Measurements from ENCODE around the gene BORCS8.
"Not testable (repeated sequence)": the region's sequence is repeated elsewhere in the genome, so short reads cannot be mapped to it uniquely, and the experiment has no call there.

Gene BORCS8

DNA sequence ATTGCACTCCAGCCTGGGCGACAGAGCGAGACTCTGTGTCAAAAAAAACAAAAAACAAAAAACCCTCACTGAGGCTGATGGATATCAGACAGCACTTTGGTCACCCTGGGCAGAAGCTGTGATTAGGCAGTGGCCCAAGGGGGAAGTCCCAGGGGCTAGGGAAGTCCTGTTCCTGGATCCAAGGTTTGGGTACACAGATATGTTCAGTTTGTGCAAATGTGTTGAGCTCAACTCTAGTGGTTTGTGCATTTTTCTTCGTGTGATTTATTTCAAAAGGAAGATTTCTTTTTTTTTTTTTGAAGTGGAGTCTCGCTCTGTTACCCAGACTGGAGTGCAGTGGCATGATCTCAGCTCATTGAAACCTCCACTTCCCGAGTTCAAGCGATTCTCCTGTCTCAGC is 34.1 kb downstream of the BORCS8 start:
- H3K36me3 ChIP-seq (ENCODE audit: insufficient read depth, insufficient read length, low read length) = no peaks in the 10 kb centered on the region
- no peak for TF ChIP-seq YY1 (IDR thresholded peaks at IDR 0.05; ENCODE audit: insufficient read depth, insufficient read length)
- TF ChIP-seq SUZ12 (IDR thresholded peaks at IDR 0.05; ENCODE audit: extremely low read depth, insufficient read depth, insufficient read length) = no peak
- no peak for TF ChIP-seq ZNF274 (IDR thresholded peaks at IDR 0.05; ENCODE audit: low read depth, low read length)
- peaks cover 4% of the 10 kb centered on the region for H3K4me1 ChIP-seq (ENCODE audit: insufficient read depth, insufficient read length)
- no peak overlapping the region for H3K4me3 ChIP-seq (ENCODE audit: insufficient read length, low read depth)
- H3K27me3 ChIP-seq (ENCODE audit: insufficient read depth, insufficient read length) = peaks cover 30% of the 10 kb centered on the region
- DNase-seq (ENCODE audit: low read depth, low spot score) = no peak
- peaks cover 7% of the 10 kb centered on the region for H3K9me3 ChIP-seq (ENCODE audit: insufficient read depth, low read length)
- no peak overlapping the region for H3K9ac ChIP-seq (ENCODE audit: insufficient read length, low read depth)

DNA sequence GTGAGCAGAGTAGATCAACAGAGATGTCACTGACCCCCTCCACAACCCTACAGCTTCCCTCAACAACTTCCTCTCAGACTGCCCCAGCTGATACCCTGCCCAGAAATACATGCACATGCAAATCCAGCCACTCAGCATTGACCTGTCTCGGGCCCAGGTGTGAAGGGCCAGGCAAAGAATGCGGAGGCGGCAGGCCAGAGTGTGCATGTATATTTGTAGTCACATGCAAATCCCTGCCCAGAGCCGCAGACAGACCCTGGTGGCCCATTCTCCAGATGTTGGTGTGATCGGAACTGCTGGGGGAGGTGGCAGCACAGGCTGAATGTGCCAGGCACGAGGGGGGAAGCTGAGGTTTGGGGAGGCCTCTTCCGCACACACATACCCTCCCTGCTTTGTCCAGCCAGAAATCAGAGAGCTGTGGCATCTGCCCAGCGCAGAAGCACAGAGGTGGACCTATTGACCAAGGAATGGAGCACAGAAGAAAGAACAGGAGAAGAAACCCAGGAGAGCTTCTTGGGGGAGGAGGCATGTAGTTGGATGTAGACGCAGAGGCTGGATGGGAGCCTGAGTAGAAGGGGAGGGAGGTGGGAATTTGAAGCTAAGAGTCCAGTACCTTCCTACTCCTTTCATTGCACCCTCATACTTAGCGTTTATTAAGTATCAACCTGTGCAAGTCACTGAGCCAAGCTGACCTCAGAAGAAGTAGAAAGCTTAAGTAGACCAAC is 36.3 kb downstream of the BORCS8 start:
- Histone ChIP-seq H3K9me3 (ENCODE audit: insufficient read depth, low read length) (peaks cover 7% of the 10 kb centered on the region), H3K27me3 (ENCODE audit: insufficient read depth, insufficient read length) (peaks cover 36% of the 10 kb centered on the region), H3K4me3 (ENCODE audit: insufficient read length, low read depth) (no peak overlapping the region), H3K36me3 (ENCODE audit: insufficient read depth, insufficient read length, low read length) (no peaks in the 10 kb centered on the region), H3K4me1 (ENCODE audit: insufficient read depth, insufficient read length) (peaks cover 5% of the 10 kb centered on the region), H3K9ac (ENCODE audit: insufficient read length, low read depth) (no peak overlapping the region)
- TF ChIP-seq SUZ12 (IDR thresholded peaks at IDR 0.05; ENCODE audit: extremely low read depth, insufficient read depth, insufficient read length) (no peak), YY1 (IDR thresholded peaks at IDR 0.05; ENCODE audit: insufficient read depth, insufficient read length) (no peak), ZNF274 (IDR thresholded peaks at IDR 0.05; ENCODE audit: low read depth, low read length) (no peak)
- DNase-seq (ENCODE audit: low read depth, low spot score) = no peak

DNA sequence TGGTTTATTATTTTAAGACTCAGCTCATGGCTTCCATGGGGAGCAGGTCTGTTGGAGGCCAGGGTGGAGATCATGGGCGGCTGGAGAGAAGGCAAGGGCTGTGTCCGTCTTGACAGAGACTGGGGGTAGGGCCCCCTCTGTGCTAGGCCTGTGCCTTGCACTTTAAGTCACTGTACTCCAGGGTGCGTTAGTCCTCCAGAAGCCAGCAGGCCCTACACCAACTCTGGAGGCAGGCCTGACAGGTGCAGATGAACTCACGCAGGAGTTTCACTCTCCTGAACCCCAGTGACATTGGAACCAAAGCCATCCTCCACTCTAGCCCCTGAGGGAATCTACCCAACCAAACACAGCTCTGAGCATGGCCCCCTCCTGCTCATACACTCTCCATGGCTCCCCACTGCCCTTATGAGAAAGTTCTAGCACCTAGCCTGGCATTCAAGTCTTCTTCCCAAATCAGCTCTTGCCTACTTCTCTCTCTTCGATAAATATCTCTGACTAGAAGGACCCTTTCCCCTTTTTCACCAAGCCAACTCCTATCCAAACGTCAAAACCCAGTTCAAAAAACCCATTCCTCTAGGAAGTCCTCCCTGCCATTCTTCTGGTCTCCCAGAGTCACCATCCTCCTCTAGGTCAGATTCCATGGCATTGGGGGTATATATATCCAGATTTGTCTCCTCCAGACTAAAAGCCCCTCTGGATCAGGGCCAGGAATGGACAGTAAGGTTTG is 37.0 kb downstream of the BORCS8 start:
- no peaks in the 10 kb centered on the region for H3K36me3 ChIP-seq (ENCODE audit: insufficient read depth, insufficient read length, low read length)
- H3K4me1 ChIP-seq (ENCODE audit: insufficient read depth, insufficient read length) = peaks cover 5% of the 10 kb centered on the region

DNA sequence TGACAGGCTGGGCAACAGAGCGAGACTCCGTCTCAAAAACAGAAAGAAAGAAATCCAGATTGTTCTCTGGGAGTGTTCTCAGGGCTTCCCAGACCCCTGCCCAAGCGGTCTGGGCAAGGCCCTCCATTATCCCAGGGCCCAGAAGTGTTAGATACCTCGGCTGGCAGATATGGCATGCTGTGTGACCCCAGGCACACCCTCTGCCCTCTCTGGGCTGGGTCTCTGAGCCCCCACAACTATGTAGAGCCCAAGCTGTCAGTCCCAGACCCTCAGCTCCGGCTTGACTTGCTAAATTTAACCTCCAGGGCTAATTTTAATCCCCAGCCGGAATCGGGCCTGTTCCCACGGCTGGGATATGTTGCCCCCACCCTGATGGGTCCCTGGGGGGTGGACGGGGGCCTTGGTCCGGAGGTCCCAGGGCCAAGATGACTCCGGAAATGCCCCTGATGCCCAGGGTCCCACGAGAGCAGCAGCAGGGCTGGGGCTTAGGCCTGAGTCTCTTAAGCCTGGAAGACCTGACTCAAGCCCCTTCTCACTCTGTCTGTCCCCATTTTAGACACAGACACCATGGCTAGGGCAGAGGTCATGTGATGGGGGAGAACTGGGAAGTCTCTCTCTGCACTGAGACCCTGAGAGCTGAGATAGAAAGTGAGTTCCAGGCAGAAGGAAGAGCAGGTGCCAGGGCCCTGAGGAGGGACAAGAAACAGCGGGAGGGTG is 39.1 kb downstream of the BORCS8 start:
- Histone ChIP-seq H3K9me3 (ENCODE audit: insufficient read depth, low read length) (peaks cover 7% of the 10 kb centered on the region), H3K4me1 (ENCODE audit: insufficient read depth, insufficient read length) (peaks cover 5% of the 10 kb centered on the region)

More for the DNA sequence above, 37.0 kb downstream of the BORCS8 start:
- Histone ChIP-seq H3K27me3 (ENCODE audit: insufficient read depth, insufficient read length) (peaks cover 36% of the 10 kb centered on the region), H3K4me3 (ENCODE audit: insufficient read length, low read depth) (no peak overlapping the region), H3K9me3 (ENCODE audit: insufficient read depth, low read length) (peaks cover 7% of the 10 kb centered on the region), H3K9ac (ENCODE audit: insufficient read length, low read depth) (no peak overlapping the region)
- no peak for DNase-seq (ENCODE audit: low read depth, low spot score)
- TF ChIP-seq SUZ12 (IDR thresholded peaks at IDR 0.05; ENCODE audit: extremely low read depth, insufficient read depth, insufficient read length) (no peak), YY1 (IDR thresholded peaks at IDR 0.05; ENCODE audit: insufficient read depth, insufficient read length) (no peak), ZNF274 (IDR thresholded peaks at IDR 0.05; ENCODE audit: low read depth, low read length) (no peak)

DNA sequence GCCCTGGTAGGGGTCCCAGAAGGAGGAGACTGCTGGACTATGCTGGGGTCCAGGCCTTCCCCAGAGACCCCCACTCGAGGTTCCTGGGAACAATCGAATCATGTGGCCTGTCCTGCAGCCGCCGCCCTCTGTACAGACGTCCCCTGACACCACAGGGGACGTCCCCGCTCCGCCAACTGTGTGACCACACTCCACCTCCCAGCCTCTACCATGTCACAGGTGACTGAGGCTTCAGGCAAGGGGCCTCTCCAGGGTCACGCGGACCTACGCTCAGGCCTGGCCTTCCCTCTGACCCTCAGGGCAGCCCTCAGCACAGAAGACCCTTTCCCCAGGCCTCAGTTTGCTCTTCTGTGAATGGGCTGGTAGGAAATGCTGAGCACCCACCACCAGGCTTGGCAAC is 40.5 kb downstream of the BORCS8 start:
- Histone ChIP-seq H3K4me3 (ENCODE audit: insufficient read length, low read depth) (no peak overlapping the region), H3K27me3 (ENCODE audit: insufficient read depth, insufficient read length) (peaks cover 43% of the 10 kb centered on the region), H3K36me3 (ENCODE audit: insufficient read depth, insufficient read length, low read length) (no peaks in the 10 kb centered on the region), H3K9me3 (ENCODE audit: insufficient read depth, low read length) (peaks cover 7% of the 10 kb centered on the region), H3K4me1 (ENCODE audit: insufficient read depth, insufficient read length) (peaks cover 8% of the 10 kb centered on the region), H3K9ac (ENCODE audit: insufficient read length, low read depth) (no peak overlapping the region)
- TF ChIP-seq ZNF274 (IDR thresholded peaks at IDR 0.05; ENCODE audit: low read depth, low read length) (no peak), SUZ12 (IDR thresholded peaks at IDR 0.05; ENCODE audit: extremely low read depth, insufficient read depth, insufficient read length) (no peak), YY1 (IDR thresholded peaks at IDR 0.05; ENCODE audit: insufficient read depth, insufficient read length) (no peak)
- no peak for DNase-seq (ENCODE audit: low read depth, low spot score)

More for the DNA sequence above, 39.1 kb downstream of the BORCS8 start:
- Histone ChIP-seq H3K9ac (ENCODE audit: insufficient read length, low read depth) (no peak overlapping the region), H3K36me3 (ENCODE audit: insufficient read depth, insufficient read length, low read length) (no peaks in the 10 kb centered on the region), H3K27me3 (ENCODE audit: insufficient read depth, insufficient read length) (peaks cover 41% of the 10 kb centered on the region), H3K4me3 (ENCODE audit: insufficient read length, low read depth) (no peak overlapping the region)
- DNase-seq (ENCODE audit: low read depth, low spot score) = no peak
- TF ChIP-seq ZNF274 (IDR thresholded peaks at IDR 0.05; ENCODE audit: low read depth, low read length) = no peak
- TF ChIP-seq SUZ12 (IDR thresholded peaks at IDR 0.05; ENCODE audit: extremely low read depth, insufficient read depth, insufficient read length) = no peak
- no peak for TF ChIP-seq YY1 (IDR thresholded peaks at IDR 0.05; ENCODE audit: insufficient read depth, insufficient read length)

DNA sequence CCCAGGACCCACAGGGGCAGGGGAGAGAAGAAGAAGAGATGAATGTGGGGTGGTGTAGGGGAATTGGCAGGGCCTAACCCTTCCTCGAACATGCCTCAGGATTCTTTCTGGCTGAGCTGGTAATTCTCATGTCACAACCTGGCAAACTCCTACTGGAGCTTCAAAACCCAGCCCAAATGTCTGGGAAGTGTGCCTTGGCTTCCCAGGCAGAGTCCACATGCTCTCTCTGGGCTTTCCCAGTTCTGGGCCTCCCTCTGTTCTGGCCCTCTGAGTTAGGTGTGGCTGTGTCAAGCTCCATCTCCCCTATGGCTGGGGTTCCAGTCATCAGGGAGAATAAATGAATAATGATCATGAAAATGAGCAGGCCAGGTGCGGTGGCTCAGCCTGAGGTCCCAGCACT is 42.5 kb downstream of the BORCS8 start:
- Histone ChIP-seq H3K9ac (ENCODE audit: insufficient read length, low read depth) (no peak overlapping the region), H3K27me3 (ENCODE audit: insufficient read depth, insufficient read length) (peaks cover 25% of the 10 kb centered on the region)

DNA sequence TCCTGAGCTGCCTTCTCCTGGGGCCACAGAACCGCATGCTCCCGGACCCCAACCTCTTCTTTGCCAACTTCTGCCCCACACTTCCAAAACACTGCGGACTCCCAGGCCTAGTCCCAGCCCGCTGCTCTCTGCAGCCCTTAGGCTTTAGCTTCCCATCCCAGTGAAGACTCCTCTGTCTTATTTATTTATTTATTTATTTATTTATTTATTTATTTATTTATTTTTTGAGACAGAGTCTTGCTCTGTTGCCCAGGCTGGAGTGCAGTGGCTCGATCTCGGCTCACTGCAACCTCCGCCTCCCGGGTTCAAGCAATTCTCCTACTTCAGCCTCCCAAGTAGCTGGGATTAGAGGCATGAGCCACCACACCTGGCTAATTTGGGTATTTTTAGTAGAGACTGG is 43.4 kb downstream of the BORCS8 start:
- H3K36me3 ChIP-seq (ENCODE audit: insufficient read depth, insufficient read length, low read length) = not testable (repeated sequence)

More for the DNA sequence above, 42.5 kb downstream of the BORCS8 start:
- DNase-seq (ENCODE audit: low read depth, low spot score) = no peak
- TF ChIP-seq YY1 (IDR thresholded peaks at IDR 0.05; ENCODE audit: insufficient read depth, insufficient read length) = no peak
- no peak for TF ChIP-seq ZNF274 (IDR thresholded peaks at IDR 0.05; ENCODE audit: low read depth, low read length)
- no peak for TF ChIP-seq SUZ12 (IDR thresholded peaks at IDR 0.05; ENCODE audit: extremely low read depth, insufficient read depth, insufficient read length)
- H3K4me3 ChIP-seq (ENCODE audit: insufficient read length, low read depth) = no peak overlapping the region
- H3K4me1 ChIP-seq (ENCODE audit: insufficient read depth, insufficient read length) = peaks cover 10% of the 10 kb centered on the region
- H3K9me3 ChIP-seq (ENCODE audit: insufficient read depth, low read length) = no peaks in the 10 kb centered on the region
- H3K36me3 ChIP-seq (ENCODE audit: insufficient read depth, insufficient read length, low read length) = no peaks in the 10 kb centered on the region

More for the DNA sequence above, 43.4 kb downstream of the BORCS8 start:
- Histone ChIP-seq H3K27me3 (ENCODE audit: insufficient read depth, insufficient read length) (peaks cover 25% of the 10 kb centered on the region), H3K4me1 (ENCODE audit: insufficient read depth, insufficient read length) (peaks cover 10% of the 10 kb centered on the region)
- not testable (repeated sequence) for H3K9ac ChIP-seq (ENCODE audit: insufficient read length, low read depth); H3K4me3 ChIP-seq (ENCODE audit: insufficient read length, low read depth); H3K9me3 ChIP-seq (ENCODE audit: insufficient read depth, low read length); DNase-seq (ENCODE audit: low read depth, low spot score)

All from NT2/D1 (cell line).